Activated CD8-positive, alpha-beta memory T cell treated with anti-CD3 and anti-CD28 coated beads for 36 hours (primary cell): ENCODE measurements around the gene TEKT3. TPM values are rescaled to one million over a fixed set of nuclear protein-coding genes. Genes with fewer than 3 reads are reported as not detected.

Source experiments
- CTCF ChIA-PET: fragments of 350-600 bp; sonication (Branson Sonifier 250); formaldehyde crosslinking; loops from one replicate; lab custom pipeline; 2021; ENCODE audit warnings: antibody characterized with exemption; lab: Charles Lee
- POLR2A ChIA-PET: fragments of 350-600 bp; sonication (Branson Sonifier 250); formaldehyde crosslinking; loops from one replicate; lab custom pipeline; 2021; ENCODE audit warnings: antibody characterized with exemption; lab: Charles Lee
- total RNA-seq, 2 experiments: library from RNA; stranded (reverse); gene quantifications; one replicate each; pipeline ENCODE4 v1.2.3, GENCODE V29; 2021

The TEKT3 gene
- total RNA-seq, 2 experiments from 2014 or later = not detected

GRCh38 chr17:15351478-15351840, 10.1 kb upstream of the TEKT3 start:
- ChIA-PET POLR2A (no interaction called here), CTCF (no interaction called here)

DNA sequence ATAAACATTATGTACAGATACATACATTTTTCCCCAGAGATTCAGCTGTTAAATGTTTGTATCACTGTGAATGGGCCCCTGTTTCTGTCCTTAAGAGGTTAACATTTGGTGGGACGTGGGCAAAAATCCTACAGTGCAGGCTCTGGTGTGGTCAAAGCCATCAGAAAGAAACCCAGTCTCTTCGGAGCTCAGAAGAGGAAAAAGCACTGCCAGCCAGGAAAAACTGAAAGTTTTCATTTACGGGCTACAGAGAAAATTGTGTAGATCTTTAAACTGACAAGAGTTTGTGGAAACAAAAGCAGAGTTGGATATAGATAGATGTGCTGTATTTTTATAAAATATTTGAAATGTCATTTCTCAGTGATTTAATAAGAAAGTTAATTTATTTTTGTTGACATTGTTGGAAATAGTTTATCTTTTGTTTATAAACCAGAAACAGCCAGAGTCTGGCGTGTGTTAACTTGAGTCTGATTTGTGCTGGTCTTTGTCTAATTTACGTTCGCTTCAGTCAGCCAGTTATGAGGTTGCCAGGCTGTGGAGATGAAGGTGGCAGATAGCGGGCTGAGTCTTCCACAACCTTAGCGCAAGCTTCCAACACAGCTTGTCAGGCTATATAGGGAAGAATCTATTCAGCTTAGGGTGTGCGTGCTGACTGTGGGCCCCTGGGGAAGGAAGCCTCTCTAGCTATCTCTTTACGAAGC, 9.5 kb upstream of the TEKT3 start:
- ChIA-PET POLR2A (no interaction called here), CTCF (no interaction called here)

DNA sequence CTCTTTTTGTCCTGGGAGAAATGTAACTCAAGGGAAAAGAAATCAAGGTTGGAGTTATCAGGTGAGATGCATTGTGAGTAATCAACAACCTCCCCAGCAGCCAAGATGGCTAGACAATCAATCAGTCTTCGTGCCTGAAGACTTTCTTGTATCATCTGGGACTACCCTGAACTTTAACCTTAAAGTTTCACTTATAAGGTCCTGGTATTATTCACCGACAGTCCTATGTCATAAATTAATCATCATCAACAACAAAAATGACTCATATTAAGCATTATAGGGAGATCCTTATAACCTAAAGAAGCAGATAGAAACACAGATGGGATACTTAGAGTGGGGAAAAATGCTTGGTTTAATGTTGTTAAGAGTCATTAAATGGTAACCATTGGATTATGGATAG, 7.7 kb upstream of the TEKT3 start:
- POLR2A ChIA-PET = no interaction called here

GRCh38 chr17:15348021-15348420, 6.6 kb upstream of the TEKT3 start:
- ChIA-PET POLR2A (no interaction called here), CTCF (no interaction called here)

More for the DNA sequence above, 7.7 kb upstream of the TEKT3 start:
- CTCF ChIA-PET = no interaction called here

- CTCF ChIA-PET = no interaction called here
- POLR2A ChIA-PET = no interaction called here
Measured at GRCh38 chr17:15346066-15346595, 4.7 kb upstream of the TEKT3 start.

DNA sequence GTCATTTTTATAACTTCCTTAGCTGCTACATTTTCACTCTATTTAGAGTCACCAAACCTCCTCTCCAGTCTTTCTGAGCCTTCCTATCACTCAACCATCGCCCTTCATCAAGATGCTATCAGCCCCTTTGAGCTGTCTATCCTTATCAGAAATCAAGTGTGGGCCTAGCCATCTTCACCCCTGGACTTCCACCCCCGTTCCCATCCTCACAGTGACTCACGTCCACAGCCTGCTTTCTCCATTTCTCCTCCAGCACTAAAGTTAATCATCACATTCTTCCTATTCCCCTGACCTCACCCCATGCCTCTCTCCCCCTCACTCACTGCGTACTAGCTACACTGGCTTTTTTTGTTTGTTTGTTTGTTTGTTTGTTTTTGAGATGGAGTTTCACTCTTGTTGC, 2.4 kb upstream of the TEKT3 start:
- ChIA-PET POLR2A (no interaction called here), CTCF (no interaction called here)

DNA sequence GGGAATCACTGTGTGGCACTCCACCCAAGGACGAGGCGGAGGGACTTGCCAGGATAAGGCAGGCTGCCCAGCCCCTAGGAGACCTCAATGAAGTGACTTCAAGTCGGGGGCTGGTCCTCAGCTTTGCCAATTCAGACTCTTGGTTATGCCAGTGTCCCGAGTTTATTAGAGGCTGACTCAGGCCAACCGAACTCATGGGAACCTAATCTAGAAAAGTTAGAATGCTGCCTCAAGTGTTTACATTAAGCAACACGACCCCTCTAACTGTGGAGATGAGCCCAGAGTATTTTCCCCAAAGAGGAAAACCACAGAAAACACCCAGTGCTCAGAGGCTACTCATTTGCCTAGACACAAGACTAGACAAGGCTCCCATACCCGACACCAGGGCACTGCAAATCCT, 1.1 kb upstream of the TEKT3 start:
- ChIA-PET CTCF (interaction anchor here (1.2 kb wide), 1 partner anchor 158 kb away, joined by 3 read pairs; no protein-coding TSS in a partner anchor), POLR2A (no interaction called here)

DNA sequence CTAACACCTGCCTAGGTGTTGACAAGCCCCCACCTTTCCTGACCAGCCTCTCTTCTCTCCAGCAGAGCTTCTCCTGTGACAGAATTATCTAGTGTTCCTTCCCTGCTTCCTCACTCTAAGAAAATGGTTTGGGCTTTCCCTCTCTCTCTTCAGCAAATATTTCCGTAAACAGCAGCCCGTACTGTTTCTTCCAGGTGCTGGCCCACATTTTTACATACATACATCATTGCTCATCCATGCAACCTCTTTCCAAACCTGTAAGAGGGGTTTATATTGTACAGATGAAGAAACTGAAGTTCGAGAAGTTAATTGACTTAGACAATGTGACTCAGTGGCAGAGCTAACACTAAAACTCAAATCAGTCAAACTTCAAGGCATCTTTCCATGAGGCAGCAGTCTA, 569 bp upstream of the TEKT3 start:
- CTCF ChIA-PET = interaction anchor here (1.2 kb wide), 1 partner anchor 159 kb away, joined by 3 read pairs; no protein-coding TSS in a partner anchor

GRCh38 chr17:15340966-15341365, 431 bp downstream of the TEKT3 start:
- POLR2A ChIA-PET = no interaction called here
- CTCF ChIA-PET = no interaction called here

More for the DNA sequence above, 569 bp upstream of the TEKT3 start:
- POLR2A ChIA-PET = no interaction called here

GRCh38 chr17:15335446-15335845, 6.0 kb downstream of the TEKT3 start:
- POLR2A ChIA-PET = no interaction called here
- CTCF ChIA-PET = no interaction called here

DNA sequence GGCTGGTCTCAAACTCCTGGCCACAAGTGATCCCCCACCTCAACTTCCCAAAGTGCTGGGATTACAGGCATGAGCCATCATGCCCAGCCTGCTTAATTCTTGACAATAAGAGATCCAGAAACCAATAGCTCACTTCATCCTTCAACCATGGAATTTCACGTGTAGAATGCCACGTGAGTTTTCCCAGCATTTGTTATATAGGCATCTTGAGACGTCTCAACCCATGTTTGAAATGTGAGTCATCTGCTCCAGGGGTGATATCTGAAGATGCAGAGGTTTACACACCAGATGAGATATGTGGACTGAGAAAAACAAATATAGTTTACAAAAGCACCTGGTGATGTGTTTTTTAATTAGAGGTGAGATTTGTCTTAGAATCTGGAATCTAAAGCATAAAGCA, 7.1 kb downstream of the TEKT3 start:
- POLR2A ChIA-PET = no interaction called here
- CTCF ChIA-PET = no interaction called here

- CTCF ChIA-PET = no interaction called here
- POLR2A ChIA-PET = no interaction called here
Measured at GRCh38 chr17:15332338-15332737, 9.1 kb downstream of the TEKT3 start.

DNA sequence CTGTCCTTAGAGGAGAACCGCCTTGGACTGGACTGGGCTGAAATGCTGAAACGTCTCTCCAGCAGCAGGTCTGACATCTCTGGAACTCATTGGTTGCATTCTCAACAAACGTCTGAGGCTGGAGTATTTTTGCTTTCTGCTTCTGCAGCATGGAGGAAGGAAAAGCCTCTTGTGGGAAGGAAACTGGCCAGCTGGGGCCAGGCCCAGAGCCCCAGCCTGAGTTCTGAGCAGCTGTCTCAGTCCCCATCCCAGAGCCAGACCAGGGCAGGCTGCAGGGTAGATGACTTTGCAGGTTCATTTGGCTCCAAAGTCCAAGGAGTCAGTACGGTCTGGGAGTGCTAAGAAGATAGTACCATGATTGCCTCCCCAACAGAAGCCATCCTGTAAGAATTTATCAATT, 18.3 kb downstream of the TEKT3 start:
- CTCF ChIA-PET = no interaction called here
- POLR2A ChIA-PET = no interaction called here

- POLR2A ChIA-PET = no interaction called here
- CTCF ChIA-PET = no interaction called here
Measured at GRCh38 chr17:15321556-15322251, 19.7 kb downstream of the TEKT3 start.

DNA sequence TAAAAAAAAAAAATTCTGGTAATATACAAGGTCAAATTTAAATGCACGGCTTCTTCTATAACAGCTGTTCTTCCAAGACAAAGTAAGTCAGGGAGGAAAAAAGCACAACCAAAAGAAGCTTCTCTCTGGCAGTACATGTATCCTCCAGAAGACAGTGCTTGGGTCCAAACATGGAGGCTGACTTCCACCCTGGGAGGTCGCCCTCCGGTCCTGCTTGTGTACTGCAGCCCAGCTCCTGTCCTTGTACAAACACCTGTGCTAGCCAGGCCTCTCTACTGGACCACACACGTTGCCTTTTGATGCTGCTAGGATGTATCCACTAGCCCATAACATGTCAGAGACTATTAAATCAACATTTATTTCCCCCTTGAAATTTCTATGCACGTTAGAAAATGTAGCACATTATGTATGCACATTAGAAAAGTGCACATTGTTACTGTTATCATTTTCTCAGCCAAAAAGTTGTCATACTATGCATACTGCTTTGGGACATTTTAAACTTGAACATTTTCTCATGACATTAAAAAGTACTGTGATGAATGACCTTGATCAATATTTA, 21.9 kb downstream of the TEKT3 start:
- POLR2A ChIA-PET = no interaction called here
- CTCF ChIA-PET = no interaction called here

DNA sequence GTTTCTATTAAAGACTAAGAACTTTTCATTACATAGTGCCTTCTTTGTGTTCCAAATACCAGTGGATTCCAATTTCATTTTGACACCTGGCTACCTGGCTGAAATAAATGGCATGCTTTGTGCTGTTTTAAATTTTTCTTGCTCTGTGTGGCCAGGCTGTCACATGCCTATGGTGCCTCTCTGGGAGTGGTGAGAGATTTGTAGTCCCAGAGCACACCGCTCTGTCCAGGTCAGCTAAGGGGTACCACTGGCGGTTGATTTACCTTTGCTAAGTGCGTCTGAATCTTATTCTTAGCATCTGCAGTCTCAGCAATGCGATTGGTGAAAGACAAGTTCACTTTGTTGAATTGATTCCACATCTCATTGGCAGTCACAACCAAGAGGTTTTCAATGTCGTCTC, 29.4 kb downstream of the TEKT3 start:
- CTCF ChIA-PET = no interaction called here
- POLR2A ChIA-PET = no interaction called here

DNA sequence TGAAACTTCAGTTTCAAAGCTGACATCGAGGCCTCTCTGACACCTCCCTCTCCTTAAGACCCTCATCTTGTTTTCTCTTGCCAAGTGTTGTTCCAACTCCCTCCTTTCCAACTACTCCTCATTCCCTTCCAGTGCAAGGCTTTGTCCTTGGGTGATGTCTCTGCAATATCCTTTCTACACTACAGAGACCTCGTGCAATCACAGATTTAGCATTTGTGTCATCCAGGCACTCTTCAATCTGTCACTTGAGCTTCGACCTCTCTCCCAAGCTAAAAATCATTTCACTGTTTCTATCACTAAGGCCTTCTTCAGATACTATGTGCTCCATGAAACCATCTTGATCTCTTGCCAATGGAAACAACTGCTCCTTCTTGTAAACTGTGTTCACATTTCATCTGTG, 31.6 kb downstream of the TEKT3 start:
- ChIA-PET POLR2A (no interaction called here), CTCF (no interaction called here)

GRCh38 chr17:15309236-15309635, 32.2 kb downstream of the TEKT3 start:
- CTCF ChIA-PET = no interaction called here
- POLR2A ChIA-PET = no interaction called here

DNA sequence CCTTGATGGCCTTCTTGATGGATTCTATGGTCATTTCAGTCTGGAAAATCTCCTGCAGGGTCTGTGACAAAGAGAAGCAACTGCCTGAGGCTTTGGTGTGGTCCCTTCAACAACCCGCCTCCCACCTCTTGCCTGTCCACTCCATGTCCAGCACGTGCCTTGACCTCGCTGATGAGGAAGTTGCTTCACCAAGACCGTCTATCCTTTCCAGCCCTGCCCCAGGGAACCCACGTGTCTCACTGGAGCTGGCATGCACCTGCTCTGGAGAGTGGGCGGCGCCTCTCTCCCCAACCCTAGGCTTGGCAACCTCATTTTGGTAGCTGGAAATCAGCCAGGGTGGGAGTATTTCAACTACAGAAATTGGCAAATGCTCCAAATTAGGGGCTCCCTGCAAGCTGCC, 32.6 kb downstream of the TEKT3 start:
- POLR2A ChIA-PET = no interaction called here
- CTCF ChIA-PET = no interaction called here

DNA sequence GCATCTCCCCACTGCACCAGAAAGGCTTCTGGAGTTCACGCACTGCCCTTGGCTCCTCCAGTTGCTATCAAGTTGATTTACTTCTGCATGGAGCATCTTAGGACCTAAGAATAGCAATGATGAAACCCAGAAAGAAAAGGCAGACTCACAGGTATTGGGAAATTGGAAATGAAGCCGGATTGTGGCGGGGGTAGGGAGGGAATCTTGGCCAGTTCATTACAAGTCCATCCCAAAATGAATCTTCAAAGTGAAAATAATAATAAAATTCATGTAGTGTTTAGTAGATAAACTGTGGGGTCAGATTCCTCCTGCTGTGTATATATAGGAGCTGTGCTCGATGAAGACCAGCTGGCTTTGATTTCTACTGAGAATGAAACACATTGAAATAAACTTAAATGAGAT, 33.7 kb downstream of the TEKT3 start:
- CTCF ChIA-PET = no interaction called here
- POLR2A ChIA-PET = no interaction called here

- POLR2A ChIA-PET = no interaction called here
- CTCF ChIA-PET = no interaction called here
Measured at GRCh38 chr17:15303851-15304250, 37.5 kb downstream of the TEKT3 start.
